HG03354 (cell line): Measurements from ENCODE around the gene SLC22A31.
"Not testable (repeated sequence)": the region's sequence is repeated elsewhere in the genome, so short reads cannot be mapped to it uniquely, and the experiment has no call there.

Experiments used
- ATAC-seq: cut with Tn5 transposase; IDR thresholded peaks from one replicate; pipeline ENCODE4 v1.9.1; 2021; ENCODE audit warnings: mild to moderate bottlenecking; ENCODE audit not compliant: unreplicated experiment, poor library complexity, severe bottlenecking

The SLC22A31 gene

DNA sequence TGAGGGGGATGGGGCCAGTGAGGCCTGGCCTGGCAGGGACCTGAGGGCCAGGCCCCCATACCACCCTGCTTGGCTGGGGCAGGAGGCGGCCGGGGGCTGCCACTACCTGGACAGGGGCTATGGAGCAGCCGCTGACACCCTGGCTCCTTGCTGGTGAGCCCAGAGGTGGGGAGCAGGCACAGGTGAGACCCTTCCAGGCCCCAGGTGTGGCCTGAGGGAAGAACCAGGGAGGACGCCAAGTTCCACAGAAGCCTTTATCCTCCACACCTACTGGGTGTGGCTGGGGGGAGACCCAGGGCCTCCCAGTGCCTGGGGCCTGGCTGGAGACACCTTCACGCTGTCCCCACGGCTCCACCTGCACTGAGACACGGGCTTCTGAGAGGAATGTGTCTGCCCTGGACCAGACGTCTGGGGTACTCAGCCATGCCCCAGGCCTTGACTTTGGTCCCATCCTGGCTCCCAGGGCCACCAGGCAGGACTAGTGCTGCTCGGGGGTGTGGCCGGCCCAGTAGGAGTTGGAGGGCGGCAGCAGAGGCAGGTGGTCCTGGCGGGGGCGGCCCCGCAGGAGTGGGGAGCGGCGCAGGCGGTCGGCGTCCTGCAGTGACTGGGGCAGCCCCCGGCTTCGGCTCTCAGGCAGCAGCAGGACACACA is 4.7 kb downstream of the SLC22A31 start:
- ATAC-seq: no peak

DNA sequence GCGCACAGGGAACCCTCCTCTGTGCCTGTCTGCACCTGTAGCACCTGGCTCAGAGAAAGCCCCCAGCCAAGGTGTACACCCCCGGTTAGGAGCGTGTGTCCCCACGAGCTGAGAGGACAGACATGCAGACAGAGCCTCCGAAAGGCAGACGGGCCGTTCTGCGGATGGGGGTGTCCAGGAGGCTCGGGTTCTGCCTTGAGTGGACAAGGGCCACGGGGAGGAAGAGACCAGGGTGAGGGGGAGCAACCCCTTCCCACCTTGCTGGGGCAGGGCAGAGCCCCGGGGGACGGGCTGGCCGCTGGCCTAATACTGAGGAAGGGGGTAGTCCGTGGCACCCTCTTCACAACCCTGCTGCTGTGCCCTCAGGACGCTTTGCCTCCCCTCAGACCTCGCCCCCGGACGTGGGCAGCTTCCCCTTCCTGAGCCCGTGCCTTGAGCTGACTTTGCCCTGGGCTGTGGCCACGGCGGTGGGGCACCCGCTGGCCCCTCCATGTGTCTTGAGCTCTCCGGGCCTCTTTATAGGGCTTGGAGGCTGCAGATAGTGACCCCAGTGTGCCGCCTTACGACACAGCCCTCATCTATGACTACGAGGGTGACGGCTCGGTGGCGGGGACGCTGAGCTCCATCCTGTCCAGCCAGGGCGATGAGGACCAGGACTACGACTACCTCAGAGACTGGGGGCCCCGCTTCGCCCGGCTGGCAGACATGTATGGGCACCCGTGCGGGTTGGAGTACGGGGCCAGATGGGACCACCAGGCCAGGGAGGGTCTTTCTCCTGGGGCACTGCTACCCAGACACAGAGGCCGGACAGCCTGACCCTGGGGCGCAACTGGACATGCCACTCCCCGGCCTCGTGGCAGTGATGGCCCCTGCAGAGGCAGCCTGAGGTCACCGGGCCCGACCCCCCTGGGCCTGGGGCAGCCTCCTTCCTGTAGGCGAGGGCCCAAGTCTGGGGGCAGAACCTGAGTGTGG is 5.7 kb downstream of the SLC22A31 start:
- no peak for ATAC-seq

DNA sequence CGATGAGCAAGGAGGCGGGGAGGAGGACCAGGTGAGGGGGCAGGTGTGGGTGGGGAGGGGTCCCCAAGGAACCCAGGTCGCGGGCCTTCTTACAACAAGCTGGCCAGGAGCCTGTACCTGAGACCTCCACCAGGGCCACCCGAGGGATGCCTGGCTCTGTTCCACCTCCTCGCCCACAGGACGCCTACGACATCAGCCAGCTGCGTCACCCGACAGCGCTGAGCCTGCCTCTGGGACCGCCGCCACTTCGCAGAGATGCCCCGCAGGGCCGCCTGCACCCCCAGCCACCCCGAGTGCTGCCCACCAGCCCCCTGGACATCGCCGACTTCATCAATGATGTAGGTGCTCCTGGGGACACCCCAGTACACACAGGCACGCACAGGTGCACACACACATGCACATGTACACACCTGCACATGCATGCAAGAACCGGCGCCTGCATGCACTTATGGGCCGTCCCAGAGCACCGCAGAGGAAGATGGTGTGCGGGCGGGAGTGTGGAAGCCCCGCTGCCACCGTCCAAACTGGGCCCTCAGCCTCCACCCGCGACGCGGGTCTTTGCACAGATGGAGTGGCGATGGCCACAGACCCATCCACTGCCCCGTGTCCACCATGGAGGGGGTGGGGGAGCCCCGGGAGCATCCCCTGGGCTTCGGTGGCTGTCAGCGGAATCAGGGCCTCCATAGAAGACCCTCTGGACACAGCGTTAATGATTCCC is 6.6 kb downstream of the SLC22A31 start:
- ATAC-seq: no peak

DNA sequence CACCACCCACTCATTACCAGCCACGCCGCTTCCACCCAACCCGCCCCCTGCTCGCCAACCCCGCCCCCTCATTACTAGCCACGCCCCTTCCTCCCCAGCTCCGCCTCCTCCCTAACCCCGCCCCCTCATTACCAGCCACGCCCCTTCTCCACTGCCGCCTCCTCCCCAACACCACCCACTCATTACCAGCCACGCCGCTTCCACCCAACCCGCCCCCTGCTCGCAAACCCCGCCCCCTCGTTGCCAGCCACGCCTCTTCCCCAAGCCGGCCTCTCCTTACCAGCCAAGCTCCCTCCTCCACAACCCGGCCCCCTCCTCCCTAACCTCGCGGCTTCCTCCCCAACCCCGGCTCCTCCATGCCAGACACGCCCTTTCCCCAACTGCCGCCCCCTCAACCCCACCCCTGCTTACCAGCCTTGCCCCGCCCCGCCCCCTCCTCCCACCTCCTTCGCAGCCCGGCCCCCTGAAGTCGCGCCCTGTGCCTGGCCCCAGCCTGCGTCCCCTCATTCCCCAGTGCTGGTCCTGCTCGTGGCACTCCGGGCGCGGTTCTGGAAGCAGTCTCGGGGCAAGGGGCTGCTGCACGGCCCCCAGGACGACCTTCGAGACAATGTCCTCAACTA is 7.3 kb downstream of the SLC22A31 start:
- ATAC-seq: no peak

DNA sequence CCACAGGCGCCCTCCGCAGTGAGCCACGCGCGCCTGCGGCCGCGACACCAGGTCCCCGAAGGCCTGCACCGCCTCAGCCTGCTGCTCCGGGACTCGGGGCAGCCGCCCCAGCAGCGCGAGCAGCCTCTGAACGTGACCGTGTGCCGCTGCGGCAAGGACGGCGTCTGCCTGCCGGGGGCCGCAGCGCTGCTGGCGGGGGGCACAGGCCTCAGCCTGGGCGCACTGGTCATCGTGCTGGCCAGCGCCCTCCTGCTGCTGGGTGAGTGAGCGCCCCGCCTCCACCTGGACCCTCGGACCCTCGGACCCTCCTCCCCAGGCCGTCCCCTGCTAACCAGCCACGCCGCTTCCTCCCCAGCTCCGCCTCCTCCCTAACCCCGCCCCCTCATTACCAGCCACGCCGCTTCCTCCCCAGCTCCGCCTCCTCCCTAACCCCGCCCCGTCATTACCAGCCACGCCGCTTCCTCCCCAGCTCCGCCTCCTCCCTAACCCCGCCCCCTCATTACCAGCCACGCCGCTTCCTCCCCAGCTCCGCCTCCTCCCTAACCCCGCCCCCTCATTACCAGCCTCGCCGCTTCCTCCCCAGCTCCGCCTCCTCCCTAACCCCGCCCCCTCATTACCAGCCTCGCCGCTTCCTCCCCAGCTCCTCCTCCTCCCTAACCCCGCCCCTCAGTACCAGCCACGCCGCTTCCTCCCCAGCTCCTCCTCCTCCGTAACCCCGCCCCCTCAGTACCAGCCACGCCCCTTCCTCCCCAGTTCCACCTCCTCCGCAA is 8.0 kb downstream of the SLC22A31 start:
- ATAC-seq: peak; percentile 44

DNA sequence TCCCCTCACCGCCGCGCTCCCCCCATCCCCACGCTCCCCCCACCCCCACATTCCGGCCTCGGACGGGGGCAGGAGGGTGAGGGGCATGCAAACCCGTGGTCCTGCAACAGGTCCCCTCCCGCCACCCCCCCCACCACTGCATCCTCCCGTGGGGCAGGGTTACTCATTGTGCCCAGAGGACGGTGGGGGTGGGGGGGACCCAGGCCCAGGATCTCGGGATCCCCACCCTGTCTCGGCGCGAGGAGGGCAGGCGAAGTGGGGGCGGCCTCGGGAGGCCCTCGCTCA is 8.5 kb downstream of the SLC22A31 start:
- ATAC-seq: no peak

DNA sequence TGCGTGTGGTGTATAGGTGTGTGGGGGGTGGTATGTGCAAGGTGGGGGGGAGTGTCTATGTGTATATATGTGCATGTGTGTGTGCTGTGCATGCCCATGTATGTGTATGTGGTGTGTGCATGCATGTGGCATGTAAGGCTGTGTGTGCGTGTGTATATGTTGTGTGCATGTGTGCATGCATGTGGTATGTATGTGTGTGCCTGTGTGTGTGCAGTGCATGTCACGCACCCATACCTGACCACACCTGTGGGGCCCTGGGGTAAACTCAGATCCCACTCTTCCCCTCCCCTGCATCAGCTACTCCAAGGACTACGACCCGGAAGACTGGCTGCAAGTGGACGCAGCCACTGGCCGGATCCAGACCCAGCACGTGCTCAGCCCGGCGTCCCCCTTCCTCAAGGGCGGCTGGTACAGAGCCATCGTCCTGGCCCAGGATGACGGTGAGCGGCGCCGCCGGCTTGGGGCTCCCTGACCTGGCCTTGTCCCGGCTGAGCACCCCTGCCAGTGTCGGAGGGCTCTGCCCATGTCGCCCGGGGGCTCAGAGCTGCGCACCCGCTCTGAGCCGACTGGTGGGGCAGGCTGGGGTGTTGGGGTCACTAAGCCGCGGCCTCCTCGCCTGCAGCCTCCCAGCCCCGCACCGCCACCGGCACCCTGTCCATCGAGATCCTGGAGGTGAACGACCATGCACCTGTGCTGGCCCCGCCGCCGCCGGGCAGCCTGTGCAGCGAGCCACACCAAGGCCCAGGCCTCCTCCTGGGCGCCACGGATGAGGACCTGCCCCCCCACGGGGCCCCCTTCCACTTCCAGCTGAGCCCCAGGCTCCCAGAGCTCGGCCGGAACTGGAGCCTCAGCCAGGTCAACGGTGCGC is 9.1 kb downstream of the SLC22A31 start:
- ATAC-seq: no peak

DNA sequence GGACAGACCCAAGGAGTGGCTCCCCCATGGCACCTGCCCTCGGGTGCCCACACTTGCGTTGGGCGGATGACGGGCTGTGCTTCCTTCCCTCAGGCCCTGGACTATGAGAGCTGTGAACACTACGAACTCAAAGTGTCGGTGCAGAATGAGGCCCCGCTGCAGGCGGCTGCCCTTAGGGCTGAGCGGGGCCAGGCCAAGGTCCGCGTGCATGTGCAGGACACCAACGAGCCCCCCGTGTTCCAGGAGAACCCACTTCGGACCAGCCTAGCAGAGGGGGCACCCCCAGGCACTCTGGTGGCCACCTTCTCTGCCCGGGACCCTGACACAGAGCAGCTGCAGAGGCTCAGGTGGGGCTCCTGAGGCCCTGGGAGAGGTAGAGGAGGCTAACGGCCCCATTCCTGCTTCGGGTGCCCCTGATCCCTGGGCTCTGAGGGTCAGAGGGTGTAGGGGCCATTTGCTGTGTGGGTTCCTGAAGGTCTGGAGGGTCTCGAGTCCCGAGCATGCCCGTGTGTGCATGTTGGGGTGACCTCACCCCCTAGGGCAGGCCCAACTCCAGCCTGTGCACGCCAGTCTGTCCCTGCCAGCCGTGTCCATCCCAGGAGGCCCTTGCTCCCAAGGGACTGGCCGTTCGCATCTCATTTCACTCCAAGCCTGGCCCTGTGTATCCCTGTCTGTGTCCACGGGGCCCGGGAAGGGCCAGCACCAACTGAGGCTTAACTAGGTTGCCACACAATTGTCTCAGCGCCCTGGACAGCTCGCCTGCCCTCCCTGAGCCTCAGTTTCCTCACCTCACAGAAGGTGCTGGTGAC is 10.0 kb downstream of the SLC22A31 start:
- ATAC-seq: no peak

DNA sequence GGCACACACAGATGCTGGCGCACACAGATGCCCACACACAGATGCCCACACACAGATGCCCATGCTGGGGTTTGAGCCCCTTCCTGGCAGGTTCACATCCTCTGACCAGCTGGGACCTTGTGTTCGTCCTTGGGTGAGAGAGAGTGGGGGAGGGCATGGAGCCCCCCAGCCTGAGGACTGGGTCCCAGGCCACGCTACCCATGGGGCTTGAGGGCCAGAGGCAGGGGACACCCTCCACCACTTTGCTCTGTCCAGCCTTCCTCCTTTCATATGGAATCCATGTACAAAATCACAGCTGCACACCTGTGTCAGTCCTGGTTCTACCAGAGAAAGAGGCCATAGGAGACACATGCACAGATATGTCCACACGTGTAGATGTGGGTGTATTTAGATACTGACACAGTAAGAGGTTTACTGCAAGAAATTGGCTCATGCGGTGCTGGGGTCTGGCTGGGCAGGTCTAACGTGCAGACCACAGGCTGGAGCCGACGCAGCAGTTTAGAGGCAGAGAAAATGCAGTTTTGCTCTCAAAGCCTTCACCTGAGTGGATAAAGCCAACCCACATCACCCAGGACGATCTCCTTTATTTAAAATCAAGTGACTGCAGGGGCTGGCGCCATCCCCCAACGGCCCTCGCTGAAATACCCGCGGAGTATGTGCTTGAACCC is 10.8 kb downstream of the SLC22A31 start:
- no peak for ATAC-seq

DNA sequence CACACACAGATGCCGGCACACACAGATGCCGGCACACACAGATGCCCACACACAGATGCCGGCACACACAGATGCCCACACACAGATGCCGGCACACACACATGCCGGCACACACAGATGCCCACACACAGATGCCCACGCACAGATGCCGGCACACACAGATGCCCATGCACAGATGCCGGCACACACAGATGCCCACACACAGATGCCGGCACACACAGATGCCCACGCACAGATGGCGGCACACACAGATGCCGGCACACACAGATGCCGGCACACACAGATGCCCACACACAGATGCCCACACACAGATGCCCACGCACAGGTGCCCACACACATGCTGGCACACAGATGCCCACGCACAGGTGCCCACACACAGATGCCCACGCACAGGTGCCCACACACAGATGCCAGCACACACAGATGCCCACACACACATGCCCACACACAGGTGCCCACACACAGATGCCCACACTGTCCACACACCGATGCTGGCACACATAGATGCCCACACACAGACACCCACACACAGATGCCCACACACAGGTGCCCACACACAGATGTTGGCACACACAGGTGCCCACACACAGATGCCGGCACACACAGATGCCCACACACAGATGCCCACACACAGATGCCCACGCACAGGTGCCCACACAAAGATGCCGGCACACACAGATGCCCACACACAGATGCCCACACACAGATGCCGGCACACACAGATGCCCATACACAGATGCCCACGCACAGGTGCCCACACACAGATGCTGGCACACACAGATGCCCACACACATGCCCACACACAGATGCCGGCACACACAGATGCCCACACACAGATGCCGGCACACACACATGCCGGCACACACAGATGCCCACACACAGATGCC is 11.6 kb downstream of the SLC22A31 start:
- not testable (repeated sequence) for ATAC-seq

DNA sequence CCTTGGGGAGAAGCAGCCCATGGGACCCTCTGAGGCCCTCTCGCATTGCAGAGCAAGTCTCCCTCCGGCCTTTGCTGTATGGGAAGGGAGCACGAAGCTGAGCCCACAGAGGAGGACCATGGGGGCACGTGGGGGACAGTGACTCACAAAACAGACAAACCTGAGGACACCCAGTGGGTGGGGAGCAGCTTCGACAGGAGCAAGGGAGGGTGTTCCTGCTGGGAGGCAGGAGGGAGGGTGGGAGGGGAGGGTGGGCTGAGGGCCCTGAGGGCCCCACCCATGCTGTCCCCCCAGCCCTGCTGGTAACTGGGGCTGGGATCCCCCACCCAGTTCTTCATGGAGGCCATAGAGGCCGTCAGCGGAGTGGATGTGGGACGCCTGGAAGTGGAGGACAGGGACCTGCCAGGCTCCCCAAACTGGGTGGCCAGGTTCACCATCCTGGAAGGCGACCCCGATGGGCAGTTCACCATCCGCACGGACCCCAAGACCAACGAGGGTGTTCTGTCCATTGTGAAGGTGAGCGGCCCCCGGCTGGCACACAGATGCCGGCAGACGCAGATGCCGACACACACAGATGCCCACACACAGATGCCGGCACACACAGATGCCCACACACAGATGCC is 12.5 kb downstream of the SLC22A31 start:
- ATAC-seq: no peak

DNA sequence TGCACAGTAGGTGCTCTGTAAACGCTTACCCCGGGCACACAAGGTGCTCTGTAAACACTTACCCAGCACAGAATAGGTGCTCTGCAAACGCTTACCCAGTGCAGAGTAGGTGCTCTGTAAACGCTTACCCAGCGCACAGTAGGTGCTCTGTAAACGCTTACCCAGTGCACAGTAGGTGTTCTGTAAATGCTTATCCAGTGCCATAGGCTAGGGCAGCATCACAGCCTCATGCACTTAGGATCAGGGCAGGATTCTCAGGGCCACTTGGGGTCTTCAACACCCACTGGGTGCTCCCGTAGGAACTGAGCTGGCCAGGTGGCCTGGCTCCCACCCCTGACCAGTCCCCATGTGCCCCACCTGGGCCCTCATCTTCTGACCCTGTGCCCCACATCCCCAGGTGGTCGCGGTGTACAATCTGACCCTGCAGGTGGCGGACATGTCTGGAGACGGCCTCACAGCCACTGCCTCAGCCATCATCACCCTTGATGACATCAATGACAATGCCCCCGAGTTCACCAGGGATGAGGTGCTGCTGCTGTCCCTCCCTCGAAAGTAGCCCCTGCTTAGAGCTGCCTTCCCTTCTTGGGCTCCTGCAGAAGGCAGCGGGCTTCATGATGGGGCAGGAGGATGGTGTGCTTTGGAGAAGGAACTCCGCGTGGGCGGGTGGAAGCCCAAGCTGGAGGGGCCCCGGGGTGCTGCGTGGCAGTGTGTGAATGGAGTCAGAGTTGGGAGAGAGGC is 13.1 kb downstream of the SLC22A31 start:
- no peak for ATAC-seq

DNA sequence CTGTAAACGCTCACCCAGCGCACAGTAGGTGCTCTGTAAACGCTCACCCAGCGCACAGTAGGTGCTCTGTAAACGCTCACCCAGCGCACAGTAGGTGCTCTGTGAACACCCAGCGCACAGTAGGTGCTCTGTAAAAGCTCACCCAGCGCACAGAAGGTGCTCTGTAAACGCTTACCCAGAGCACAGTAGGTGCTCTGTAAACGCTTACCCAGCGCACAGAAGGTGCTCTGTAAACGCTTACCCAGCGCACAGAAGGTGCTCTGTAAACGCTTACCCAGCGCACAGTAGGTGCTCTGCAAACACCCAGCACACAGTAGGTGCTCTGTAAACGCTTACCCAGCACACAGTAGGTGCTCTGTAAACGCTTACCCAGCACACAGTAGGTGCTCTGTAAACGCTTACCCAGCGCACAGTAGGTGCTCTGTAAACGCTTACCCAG is 13.7 kb downstream of the SLC22A31 start:
- ATAC-seq: not testable (repeated sequence)

DNA sequence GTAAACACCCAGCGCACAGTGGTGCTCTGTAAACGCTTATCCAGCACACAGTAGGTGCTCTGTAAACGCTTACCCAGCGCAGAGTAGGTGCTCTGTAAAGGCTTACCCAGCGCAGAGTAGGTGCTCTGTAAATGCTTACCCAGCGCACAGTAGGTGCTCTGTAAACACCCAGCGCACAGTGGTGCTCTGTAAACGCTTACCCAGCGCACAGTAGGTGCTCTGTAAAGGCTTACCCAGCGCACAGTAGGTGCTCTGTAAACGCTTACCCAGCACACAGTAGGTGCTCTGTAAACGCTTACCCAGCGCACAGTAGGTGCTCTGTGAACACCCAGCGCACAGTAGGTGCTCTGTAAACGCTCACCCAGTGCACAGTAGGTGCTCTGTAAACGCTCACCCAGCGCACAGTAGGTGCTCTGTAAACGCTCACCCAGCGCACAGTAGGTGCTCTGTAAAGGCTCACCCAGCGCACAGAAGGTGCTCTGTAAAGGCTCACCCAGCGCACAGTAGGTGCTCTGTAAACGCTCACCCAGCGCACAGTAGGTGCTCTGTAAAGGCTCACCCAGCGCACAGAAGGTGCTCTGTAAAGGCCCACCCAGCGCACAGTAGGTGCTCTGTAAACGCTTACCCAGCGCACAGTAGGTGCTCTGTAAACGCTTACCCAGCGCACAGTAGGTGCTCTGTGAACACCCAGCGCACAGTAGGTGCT is 14.3 kb downstream of the SLC22A31 start:
- not testable (repeated sequence) for ATAC-seq
